ENCODE measurements around the gene GRID1.

GRCh38 chr10:86105181-86105580 lies 261.4 kb downstream of the GRID1 start:
- TF ChIP-seq POLR2A (IDR thresholded peaks at IDR 0.05), result no peak
- TF ChIP-seq CTCF (IDR thresholded peaks at IDR 0.05), result no peak
